Smooth muscle cell (in vitro differentiated cells): Measurements from ENCODE around the gene CHD1. TPM values are rescaled to one million over a fixed set of nuclear protein-coding genes. Genes with fewer than 3 reads are reported as not detected.

Experiments used
- DNase-seq: peaks from one replicate; lab custom pipeline; 2025; ENCODE audit not compliant: unreplicated experiment; lab: John Stamatoyannopoulos, UW
- H2AFZ ChIP-seq: fragments of 200-600 bp; sonication (generic); 2 replicates; pipeline ENCODE4 v1.6.0; 2016; ENCODE audit warnings: antibody characterized with exemption, low read depth, mild to moderate bottlenecking
- H3F3A ChIP-seq: fragments of 200-600 bp; sonication (generic); 2 replicates; pipeline ENCODE4 v1.6.0; 2017; ENCODE audit warnings: antibody characterized with exemption, low read depth
- H3K27ac ChIP-seq: fragments of 200-600 bp; sonication (generic); 2 replicates; pipeline ENCODE4 v1.5.1; 2016; ENCODE audit warnings: low read depth, mild to moderate bottlenecking
- H3K27me3 ChIP-seq: fragments of 200-600 bp; sonication (generic); 2 replicates; pipeline ENCODE4 v1.6.1; 2016; ENCODE audit warnings: low read depth, mild to moderate bottlenecking
- H3K36me3 ChIP-seq: fragments of 200-600 bp; sonication (generic); 2 replicates; pipeline ENCODE4 v1.5.1; 2016; ENCODE audit warnings: low read depth
- H3K4me1 ChIP-seq: fragments of 200-600 bp; sonication (generic); 2 replicates; pipeline ENCODE4 v1.5.1; 2016; ENCODE audit warnings: low read depth
- H3K4me2 ChIP-seq: fragments of 200-600 bp; sonication (generic); 2 replicates; pipeline ENCODE4 v1.6.0; 2016; ENCODE audit warnings: mild to moderate bottlenecking
- H3K4me3 ChIP-seq: fragments of 200-600 bp; sonication (generic); 2 replicates; pipeline ENCODE4 v1.5.1; 2016; ENCODE audit warnings: mild to moderate bottlenecking
- H3K79me2 ChIP-seq: fragments of 200-600 bp; sonication (generic); 2 replicates; pipeline ENCODE4 v1.6.0; 2016; ENCODE audit warnings: low read depth, mild to moderate bottlenecking
- H3K9ac ChIP-seq: fragments of 200-600 bp; sonication (generic); 2 replicates; pipeline ENCODE4 v1.6.0; 2016; ENCODE audit warnings: low read depth
- H3K9me3 ChIP-seq: fragments of 200-600 bp; sonication (generic); replicated peaks from 2 replicates; pipeline ENCODE4 v1.5.1; 2016; ENCODE audit warnings: low read depth
- H4K20me1 ChIP-seq: fragments of 200-600 bp; sonication (generic); 2 replicates; pipeline ENCODE4 v1.6.0; 2016; ENCODE audit warnings: low read depth
- WGBS: methylation state at CpG from one replicate; pipeline ENCODE4 v1.1.7; 2016; ENCODE audit warnings: low lambda C conversion rate; 5-methylcytosine and 5-hydroxymethylcytosine counted together
- polyA plus RNA-seq: library from polyadenylated mRNA; unstranded; fragments of >200 nt; fragmentation: Nextera tagmentation; extraction: Ambion mirVana; gene quantifications from 2 replicates; pipeline ENCODE4 v1.2.1, GENCODE V29; 2016
- total RNA-seq: library from RNA; depleted of rRNA; stranded (reverse); fragments of >200 nt; gene quantifications from 2 replicates; pipeline ENCODE4 v1.2.3, GENCODE V29; 2014
- TF ChIP-seq, protein P1 (sequence below): fragments of 200-600 bp; sonication (generic); IDR thresholded peaks from 2 replicates; pipeline ENCODE4 v1.5.1; 2017; ENCODE audit warnings: borderline replicate concordance, mild to moderate bottlenecking, antibody characterized with exemption; ENCODE audit not compliant: insufficient read depth, poor library complexity, severe bottlenecking

The CHD1 gene
- total and polyA plus RNA-seq, 2 experiments from 2014 or later = 12.0 to 51.5 TPM

DNA sequence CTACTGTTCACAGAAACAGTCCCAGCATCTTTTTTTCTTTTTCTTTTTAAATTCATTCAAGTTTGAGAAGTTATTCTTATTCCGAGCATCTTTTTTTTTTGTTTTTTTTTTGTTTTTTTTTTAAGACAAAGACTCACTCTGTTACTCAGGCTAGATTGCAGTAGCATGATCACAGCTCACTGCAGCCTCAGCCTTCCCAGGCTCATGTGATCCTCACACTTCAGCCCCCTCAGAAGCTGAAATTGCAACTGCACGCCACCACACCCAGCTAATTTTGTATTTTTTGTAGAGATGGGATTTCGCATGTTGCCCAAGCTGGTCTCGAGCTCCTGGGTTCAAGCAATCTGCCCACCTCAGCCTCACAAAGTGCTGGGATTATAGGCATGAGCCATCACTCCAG, 36.4 kb upstream of the CHD1 start:
- Histone ChIP-seq H3K4me2 (no peak overlapping the region), H3K9me3 (no peaks in the 10 kb centered on the region), H2AFZ (no peak overlapping the region), H3K4me1 (peaks cover 22% of the 10 kb centered on the region), H3K79me2 (no peaks in the 10 kb centered on the region), H3K27ac (no peak overlapping the region), H3F3A (peaks cover 3% of the 10 kb centered on the region), H3K27me3 (no peaks in the 10 kb centered on the region), H4K20me1 (peaks cover 4% of the 10 kb centered on the region), H3K9ac (no peak overlapping the region), H3K36me3 (no peaks in the 10 kb centered on the region), H3K4me3 (no peak overlapping the region)
- no peak for DNase-seq
- WGBS = 95% methylated on average over 4 of the region's 4 CpGs
- TF ChIP-seq, protein P1, sequence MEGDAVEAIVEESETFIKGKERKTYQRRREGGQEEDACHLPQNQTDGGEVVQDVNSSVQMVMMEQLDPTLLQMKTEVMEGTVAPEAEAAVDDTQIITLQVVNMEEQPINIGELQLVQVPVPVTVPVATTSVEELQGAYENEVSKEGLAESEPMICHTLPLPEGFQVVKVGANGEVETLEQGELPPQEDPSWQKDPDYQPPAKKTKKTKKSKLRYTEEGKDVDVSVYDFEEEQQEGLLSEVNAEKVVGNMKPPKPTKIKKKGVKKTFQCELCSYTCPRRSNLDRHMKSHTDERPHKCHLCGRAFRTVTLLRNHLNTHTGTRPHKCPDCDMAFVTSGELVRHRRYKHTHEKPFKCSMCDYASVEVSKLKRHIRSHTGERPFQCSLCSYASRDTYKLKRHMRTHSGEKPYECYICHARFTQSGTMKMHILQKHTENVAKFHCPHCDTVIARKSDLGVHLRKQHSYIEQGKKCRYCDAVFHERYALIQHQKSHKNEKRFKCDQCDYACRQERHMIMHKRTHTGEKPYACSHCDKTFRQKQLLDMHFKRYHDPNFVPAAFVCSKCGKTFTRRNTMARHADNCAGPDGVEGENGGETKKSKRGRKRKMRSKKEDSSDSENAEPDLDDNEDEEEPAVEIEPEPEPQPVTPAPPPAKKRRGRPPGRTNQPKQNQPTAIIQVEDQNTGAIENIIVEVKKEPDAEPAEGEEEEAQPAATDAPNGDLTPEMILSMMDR = no peak

DNA sequence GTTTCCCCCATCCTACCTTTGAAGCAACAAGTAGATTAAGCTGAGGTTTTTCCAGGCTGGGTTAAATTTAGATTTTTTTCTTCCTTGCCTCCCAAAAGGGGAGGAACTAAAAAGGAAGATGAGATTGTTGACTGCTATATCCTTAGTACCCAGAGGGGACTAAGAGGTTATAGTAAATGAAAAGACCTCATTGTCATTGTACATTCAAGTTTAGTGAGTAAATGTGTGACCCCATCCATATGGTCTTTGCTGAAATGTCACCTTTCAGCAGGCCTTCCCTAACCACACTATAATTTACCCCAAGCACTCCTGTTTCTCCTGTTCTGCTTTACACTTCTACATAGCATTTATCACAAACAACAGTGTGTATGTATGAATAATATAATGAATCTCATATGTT, 35.8 kb upstream of the CHD1 start:
- H3K9me3 ChIP-seq = no peaks in the 10 kb centered on the region
- no peaks in the 10 kb centered on the region for H3K27me3 ChIP-seq
- H3K9ac ChIP-seq = no peak overlapping the region
- no peak overlapping the region for H3K4me3 ChIP-seq
- peaks cover 22% of the 10 kb centered on the region for H3K4me1 ChIP-seq
- TF ChIP-seq, protein P1 = no peak
- H3K36me3 ChIP-seq = no peaks in the 10 kb centered on the region
- no peak for DNase-seq
- H4K20me1 ChIP-seq = peaks cover 4% of the 10 kb centered on the region
- no peaks in the 10 kb centered on the region for H3K79me2 ChIP-seq
- H3K4me2 ChIP-seq = no peak overlapping the region
- no peak overlapping the region for H3K27ac ChIP-seq
- H3F3A ChIP-seq = peaks cover 3% of the 10 kb centered on the region
- H2AFZ ChIP-seq = no peak overlapping the region

DNA sequence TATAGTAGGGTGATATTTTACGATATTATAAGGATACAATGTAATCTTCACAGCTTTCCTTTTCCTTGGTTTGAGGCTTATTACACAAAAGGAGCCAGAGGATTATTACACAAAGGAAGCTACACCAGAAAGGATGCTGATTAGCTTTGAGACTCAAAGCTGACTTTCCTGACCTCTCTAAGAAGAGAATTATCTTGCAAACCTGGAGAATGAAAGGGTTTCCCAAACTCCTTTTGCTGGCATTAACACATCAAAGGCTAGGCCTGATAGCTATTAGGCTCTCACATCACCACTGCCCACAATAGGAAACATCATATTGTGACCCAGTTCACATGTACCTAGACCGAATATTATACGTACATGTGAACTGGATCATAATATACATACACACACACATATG, 34.2 kb upstream of the CHD1 start:
- Histone ChIP-seq H3K9ac (no peak overlapping the region), H3K36me3 (no peaks in the 10 kb centered on the region), H3K4me3 (no peak overlapping the region), H3K27ac (no peak overlapping the region), H2AFZ (no peak overlapping the region), H3K79me2 (no peaks in the 10 kb centered on the region), H3K4me2 (no peak overlapping the region), H3F3A (peaks cover 3% of the 10 kb centered on the region), H3K27me3 (no peaks in the 10 kb centered on the region), H3K4me1 (peaks cover 22% of the 10 kb centered on the region), H4K20me1 (peaks cover 4% of the 10 kb centered on the region), H3K9me3 (no peaks in the 10 kb centered on the region)
- no peak for DNase-seq
- WGBS = 35% methylated on average over 3 of the region's 3 CpGs
- TF ChIP-seq, protein P1 = no peak

DNA sequence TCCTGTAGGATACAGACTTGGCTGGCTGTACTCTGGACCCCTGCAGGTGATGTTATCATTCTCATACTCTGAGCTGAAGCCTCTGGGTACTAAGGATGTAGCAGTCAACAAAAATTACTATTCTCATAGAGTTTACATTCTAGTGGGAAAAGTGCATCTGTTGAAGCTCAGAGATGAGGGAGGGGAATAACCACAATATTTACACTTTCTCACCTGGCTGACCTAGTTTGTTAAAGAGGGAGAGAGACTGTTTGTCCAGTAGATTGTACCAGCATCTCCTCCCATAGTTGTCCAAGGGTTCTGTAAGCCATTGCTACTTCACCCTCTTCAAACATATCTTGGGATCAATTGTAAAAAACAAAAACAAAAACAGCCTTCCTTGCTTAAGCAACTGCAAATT, 33.8 kb upstream of the CHD1 start:
- Histone ChIP-seq H3K27ac (no peak overlapping the region), H3K9me3 (no peaks in the 10 kb centered on the region), H3K9ac (no peak overlapping the region), H4K20me1 (peaks cover 4% of the 10 kb centered on the region), H2AFZ (no peak overlapping the region), H3K4me3 (no peak overlapping the region), H3K4me2 (no peak overlapping the region), H3K36me3 (no peaks in the 10 kb centered on the region), H3F3A (peaks cover 3% of the 10 kb centered on the region), H3K27me3 (no peaks in the 10 kb centered on the region), H3K79me2 (no peaks in the 10 kb centered on the region), H3K4me1 (peaks cover 22% of the 10 kb centered on the region)
- no peak for DNase-seq
- TF ChIP-seq, protein P1 = no peak
